Posterior vena cava (tissue), 2 donors: ENCODE measurements around the gene AKAP13. TPM values are rescaled to one million over a fixed set of nuclear protein-coding genes. Genes with fewer than 3 reads are reported as not detected.
"Not testable (repeated sequence)": the region's sequence is repeated elsewhere in the genome, so short reads cannot be mapped to it uniquely, and the experiment has no call there.

Source experiments
- DNase-seq: peaks from one replicate; pipeline ENCODE4 v3.0.0-alpha.2; 2020; ENCODE audit warnings: low spot score
- intact Hi-C, 2 donors: fragments of 100-400 bp; cut with DNase I; formaldehyde crosslinking; loops; one replicate each; pipeline versions ENCODE4 v1.14.1 to v1.14.2; 2022 to 2023
- total RNA-seq, 2 donors: library from RNA; stranded (reverse); fragmentation: NEBNext Ultra II Directional; extraction: Animal tissue kit (Norgen Biotek cat#: 25700); gene quantifications; one replicate each; pipeline ENCODE4 v1.2.1, GENCODE V29; 2021
- donor health status: DM: yes; HTN: yes; CAD: no.
- donor health status: DM: yes; HTN: yes; CAD: no.

AKAP13 gene
- total RNA-seq, 2 donors from 2014 or later, result 214 TPM

DNA sequence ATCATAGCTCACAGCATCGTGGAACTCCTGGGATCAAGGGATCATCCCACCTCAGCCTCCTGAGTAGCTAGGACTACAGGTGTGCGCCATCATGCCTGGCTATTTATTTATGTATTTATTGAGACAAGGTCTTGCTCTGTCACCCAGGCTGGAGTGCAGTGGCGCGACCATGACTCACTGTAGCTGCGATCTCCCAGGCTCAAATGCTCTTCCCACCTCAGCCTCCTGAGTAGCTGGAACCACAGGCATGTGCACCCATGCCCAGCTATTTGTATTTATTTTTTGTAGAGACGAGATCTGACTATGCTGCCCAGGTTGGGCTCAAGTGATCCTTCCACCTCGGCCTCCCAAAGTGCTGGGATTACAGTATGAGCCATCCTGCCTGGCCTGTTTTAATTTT, 107.4 kb downstream of the AKAP13 start:
- intact Hi-C loops, result not testable (repeated sequence)

DNA sequence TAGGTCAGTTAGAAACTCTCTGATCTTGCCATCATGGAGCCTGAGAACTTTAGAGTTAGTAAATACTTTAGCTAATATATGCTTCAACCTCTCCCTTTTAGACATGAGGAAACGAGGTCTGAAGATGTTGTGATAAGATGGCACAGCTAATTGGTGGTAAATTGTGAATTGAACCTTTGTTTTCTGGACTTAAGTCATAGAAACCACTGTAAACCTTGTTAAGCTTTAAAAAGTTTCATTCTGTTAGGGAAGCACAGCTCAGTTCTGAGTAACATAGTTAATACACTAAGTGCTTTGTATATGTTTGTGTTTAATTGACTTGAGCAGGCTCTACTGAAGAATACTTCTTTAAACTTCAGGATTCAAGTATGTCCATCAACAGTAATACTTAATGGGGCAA, 108.6 kb downstream of the AKAP13 start:
- intact Hi-C loops, result no loop called here
- no peak for DNase-seq

More for the DNA sequence above, 107.4 kb downstream of the AKAP13 start:
- not testable (repeated sequence) for DNase-seq

DNA sequence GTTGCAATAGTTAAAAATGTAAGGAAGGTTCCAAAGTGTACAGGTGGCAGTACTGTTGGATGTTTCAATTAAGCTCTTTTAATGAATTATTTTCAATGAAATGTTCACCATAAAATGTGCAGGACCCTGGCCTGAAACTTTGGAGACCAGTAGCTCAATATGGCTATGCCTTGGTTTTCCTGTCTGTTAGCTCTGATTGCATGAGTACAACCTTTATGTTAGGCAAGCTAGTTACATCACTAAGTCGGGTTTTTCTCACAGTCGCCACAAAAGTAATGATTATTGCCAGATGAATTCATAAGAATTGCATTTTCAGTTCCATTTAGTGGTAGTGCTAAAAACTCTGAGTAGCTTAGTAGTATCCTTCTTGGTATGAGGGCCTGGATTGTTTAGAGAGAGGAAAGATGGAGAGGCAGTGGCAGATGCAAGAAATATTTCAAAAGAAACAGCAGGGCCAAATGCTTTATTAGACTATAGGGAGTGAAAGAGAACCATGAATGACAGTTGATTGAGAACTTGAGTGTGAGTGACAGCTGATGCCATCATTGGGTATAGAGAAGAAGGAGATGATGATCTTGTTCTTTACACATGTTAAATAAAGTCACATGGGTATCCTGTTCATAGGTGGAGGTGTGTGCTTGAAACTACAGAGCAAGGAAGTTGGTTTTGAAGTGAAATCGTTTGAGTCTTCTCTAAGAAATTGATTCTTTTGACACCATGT, 109.5 kb downstream of the AKAP13 start:
- DNase-seq, result no peak
- intact Hi-C loops, result loop anchor here in 1 of 2 donors (10.0 kb wide), 2 partner anchors 95 to 155 kb away; no protein-coding TSS in a partner anchor

DNA sequence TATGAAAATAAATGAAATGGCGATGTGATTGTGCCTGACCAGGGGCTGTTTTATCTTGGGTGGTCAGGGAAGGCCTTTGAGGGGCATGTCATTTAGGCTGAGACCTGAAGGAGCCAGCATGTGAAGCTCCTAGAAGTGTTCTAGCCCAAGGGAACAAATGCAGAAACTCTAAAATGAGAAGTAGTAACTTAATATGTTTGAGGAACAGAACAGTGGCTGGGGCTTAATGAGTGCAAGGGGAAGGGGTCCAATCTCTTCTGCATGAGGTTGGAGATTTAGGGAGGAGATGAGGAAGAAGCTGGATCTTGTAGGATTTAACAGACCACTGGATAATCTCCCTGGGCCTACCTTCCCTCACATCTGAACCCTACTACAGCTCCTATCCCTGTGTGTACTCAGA, 110.5 kb downstream of the AKAP13 start:
- intact Hi-C loops, result loop anchor here in 1 of 2 donors (10.0 kb wide), 2 partner anchors 94 to 156 kb away; no protein-coding TSS in a partner anchor
- DNase-seq, result no peak

DNA sequence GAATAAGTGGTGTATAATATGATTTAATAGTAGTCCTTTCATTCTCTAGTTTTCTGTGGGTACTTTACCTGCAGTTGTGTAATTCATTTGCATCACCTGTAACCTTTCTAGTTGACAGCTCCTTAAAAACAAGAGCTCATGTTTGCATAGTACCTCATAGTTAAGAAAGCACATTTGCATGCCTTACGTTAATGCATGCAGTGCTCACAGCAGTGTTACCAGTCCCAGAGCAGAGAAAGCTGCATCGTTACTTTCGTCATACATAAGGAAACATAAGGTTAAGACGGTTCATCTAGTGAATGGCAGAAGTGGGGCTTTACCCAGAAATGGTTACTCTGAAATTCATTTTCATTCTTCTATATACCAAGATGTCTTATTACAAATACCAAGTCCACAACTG, 111.3 kb downstream of the AKAP13 start:
- DNase-seq, result no peak
- intact Hi-C loops, result loop anchor here in 1 of 2 donors (10.0 kb wide), 2 partner anchors 93 to 157 kb away; no protein-coding TSS in a partner anchor

DNA sequence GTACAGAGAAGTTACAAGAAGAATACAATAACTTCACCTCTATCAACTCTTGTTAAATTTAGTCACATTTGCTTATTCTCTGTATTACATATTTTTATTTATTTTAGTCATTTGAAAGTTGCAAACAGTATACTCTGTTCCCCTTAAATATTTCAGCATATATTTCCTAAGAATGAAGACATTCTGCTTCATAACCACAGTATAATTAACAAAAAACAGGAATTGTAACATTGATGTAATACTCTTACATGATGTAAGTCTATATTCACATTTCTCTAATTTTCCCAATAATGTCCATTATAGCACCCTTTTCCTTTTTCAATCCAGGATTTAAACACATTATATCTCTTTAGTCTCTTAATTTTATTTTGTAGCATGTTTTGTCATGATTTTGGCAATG, 112.0 kb downstream of the AKAP13 start:
- intact Hi-C loops, result loop anchor here in 1 of 2 donors (10.0 kb wide), 2 partner anchors 92 to 158 kb away; no protein-coding TSS in a partner anchor
- no peak for DNase-seq

DNA sequence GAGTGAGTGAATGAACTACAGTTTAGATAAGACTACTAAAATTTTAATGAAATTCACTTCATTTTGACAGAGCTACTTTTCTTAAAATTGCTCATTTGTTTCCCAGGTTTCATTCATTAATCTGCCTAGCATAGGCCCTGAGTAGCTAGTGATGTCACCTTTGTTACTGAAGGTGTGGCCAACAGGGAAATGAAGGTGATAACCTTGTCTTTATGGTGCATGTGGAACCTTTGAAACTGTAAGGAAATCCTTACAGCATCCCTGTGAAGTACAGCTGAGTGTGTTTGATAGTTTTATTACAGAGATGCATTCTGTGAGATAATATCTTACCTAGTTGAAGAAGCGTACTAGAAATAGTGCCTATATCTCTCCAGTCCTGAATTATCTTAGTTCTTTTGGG, 112.9 kb downstream of the AKAP13 start:
- intact Hi-C loops, result loop anchor here in 1 of 2 donors (10.0 kb wide), 2 partner anchors 92 to 158 kb away; no protein-coding TSS in a partner anchor
- no peak for DNase-seq

DNA sequence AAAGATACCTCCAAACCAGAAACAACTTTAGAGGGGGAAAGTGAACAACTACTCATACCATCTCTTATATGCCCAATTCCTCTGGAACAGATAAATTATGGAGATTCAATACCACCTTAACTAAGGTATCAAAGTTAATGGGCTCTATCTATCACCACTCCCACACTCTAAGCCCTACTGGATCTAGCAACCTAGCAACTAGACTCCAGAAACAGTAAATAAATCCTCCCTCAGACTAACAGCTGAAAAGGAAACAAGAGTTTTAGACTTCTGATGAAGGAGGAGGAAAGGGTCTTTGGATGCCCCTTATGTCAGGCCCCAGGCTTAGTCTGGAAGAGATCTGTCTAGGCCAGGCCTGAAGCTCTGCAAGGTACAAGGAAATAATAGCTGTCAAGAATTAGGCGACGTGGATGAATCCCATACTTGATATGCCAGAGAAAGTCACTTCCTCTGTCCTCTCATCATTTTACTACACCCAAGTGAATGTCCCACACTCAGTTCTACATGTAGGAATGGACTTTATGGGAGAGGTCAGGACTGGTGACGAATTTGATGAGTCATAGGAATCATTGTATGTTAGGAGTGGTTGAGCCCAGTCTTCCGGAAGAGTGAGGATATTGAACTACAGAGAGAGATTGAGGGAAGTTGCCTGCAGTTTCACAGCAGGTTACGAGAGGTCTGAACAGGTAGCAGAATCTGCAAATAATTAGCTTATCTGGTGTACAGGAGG, 113.8 kb downstream of the AKAP13 start:
- no peak for DNase-seq
- intact Hi-C loops, result loop anchor here in 1 of 2 donors (10.0 kb wide), 2 partner anchors 91 to 159 kb away; no protein-coding TSS in a partner anchor

DNA sequence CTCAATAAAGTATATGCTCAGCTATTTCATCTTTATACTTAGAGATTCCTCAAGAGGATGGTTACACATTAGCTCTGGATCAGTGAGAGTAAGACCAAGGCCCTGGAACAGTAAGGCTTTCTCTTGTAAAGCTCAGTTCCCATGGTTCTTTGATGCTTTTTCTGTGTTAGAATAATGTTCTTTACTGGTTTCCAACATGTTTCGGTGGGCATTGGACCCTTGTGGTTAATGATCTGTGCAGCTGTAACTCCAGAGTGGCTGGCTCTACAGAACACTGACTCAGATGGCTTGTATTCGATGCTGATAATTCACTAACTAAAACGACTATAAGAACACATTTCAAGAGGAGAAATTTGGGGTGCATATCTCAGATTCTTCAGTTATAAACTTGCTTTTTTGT, 114.7 kb downstream of the AKAP13 start:
- intact Hi-C loops, result loop anchor here in 1 of 2 donors (10.0 kb wide), 2 partner anchors 90 to 160 kb away; no protein-coding TSS in a partner anchor
- DNase-seq, result no peak

DNA sequence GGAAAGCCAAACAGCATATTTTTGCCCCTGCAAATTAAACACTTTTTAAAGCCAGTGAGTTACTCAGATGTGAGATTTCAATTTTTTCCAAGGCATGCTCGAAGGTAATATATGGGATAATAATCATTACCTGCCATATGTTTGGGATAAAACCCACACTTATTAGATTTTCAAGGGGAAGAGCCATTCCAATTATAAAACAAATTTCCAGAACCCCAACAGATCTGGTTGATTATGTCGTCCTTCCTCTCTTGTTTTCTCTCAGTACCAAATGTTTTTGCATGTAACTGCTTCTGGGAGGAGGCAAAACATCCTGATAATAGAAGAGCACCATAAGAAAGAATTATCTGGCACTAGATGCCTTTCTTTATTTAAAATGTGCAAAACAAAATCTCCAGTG, 115.1 kb downstream of the AKAP13 start:
- intact Hi-C loops, result loop anchor here in 1 of 2 donors (10.0 kb wide), 2 partner anchors 89 to 161 kb away; no protein-coding TSS in a partner anchor
- DNase-seq, result no peak

DNA sequence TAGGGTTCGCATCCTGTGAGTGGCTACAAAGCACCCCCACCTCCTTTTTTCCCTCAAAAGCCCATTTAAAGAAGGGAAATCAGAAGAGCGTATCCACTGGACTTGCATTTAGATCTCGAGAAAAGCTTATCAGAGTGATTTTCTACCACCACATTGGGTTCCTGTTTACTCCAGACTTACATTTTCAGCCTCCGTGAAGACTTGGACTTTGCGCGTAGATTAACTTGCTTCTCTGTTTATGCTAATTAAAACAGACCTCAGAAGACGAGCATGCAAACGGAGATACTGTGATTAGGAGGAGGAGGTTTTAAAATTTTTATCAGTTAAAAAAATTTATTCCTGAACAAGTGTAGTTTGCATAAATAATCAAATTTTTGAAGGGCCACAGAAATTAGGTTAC, 115.7 kb downstream of the AKAP13 start:
- intact Hi-C loops, result loop anchor here in 1 of 2 donors (10.0 kb wide), 2 partner anchors 89 to 161 kb away; no protein-coding TSS in a partner anchor
- no peak for DNase-seq

DNA sequence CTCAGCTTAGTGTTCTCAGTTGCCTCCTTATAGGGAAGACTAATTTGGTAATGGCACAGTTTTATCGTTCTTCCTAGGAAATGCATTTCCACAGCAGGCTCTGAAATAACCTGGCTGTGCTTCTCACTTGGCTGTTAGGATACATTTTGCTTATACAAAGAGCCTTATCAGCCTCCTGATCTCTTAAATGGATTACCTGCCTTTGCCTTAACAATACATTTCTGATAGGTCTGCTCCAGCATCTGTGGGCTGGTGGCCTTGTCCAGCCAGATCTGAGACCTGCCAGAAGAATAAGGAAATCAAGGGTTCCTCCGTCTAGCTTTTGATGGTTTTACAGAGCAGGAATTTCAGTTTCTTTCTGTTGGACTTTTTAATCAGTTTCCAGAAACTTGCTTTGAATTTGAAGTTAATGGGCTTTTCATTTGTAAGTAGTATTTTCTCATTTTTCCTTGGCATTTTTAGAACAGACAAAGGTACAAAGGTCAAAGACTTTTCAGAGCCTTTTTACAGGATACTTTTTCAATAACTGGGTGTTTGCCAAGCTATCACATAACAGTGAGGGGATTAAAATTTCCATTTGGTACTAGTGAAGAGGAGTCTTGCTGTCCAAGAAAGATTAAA, 116.3 kb downstream of the AKAP13 start:
- intact Hi-C loops, result loop anchor here in 1 of 2 donors (10.0 kb wide), 2 partner anchors 88 to 162 kb away; no protein-coding TSS in a partner anchor

DNA sequence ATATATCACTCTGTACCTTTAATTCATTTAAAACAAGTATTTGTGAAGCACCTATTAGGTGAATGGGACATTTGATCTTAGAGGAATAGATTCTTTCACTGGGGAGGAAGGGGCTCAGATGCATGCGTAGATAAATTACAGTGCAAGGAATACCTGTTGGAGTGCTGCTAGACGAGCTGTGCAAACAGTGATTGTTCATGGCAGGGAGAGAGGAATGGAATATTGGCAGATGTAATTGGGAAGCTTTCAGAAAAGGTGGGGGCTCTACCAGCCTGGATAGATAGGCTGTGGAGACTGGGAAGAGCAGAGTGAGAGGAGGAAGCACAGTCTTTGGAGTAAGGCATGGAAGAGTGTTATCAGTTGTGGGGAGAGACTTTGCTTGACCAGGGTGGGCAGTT, 116.8 kb downstream of the AKAP13 start:
- no peak for DNase-seq
- intact Hi-C loops, result loop anchor here in 1 of 2 donors (10.0 kb wide), 2 partner anchors 88 to 162 kb away; no protein-coding TSS in a partner anchor

More for the DNA sequence above, 116.3 kb downstream of the AKAP13 start:
- no peak for DNase-seq

DNA sequence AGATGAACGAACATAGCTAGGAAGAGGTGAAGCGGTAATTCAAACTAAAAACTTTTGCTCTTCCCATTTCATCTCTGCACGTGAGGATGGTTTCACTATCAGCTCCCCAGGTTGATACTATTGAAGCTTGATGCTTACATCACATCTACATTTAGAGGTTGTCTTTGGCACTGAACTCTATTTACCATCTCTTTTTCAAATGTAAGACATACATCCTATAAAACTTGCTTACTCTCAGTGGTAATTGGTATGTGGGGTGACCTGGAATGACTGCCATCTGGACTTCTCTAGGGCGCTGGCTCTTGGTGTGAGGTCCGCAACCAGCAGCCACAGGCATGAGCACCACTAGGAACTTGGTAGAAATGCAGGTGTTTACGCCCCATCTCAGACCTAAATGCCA, 118.1 kb downstream of the AKAP13 start:
- intact Hi-C loops, result loop anchor here in 1 of 2 donors (10.0 kb wide), 2 partner anchors 86 to 164 kb away; no protein-coding TSS in a partner anchor
- no peak for DNase-seq

DNA sequence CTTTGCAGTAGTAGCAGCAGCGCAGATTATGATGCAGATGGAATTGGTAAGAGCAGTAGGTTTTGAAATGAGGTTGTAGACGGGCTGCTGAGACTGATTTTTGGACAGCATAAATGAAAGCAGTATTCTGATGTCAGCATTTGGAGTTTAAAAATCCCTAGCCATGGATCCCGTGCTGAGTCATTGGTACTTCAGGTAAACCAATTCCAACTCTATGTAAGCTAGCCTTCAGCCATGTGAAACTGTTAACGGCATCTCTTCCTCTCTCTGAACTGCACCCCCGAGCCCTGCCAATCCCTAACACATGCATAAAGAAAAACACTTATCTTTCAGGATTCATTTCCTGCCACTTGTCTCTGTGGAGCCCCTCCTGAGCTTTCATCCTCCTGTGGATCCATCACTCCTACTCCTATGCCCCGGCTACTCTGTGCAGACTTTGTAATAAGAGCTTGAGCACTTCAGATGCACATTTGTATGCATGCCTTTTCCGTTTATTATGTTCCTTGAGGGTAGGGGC, 119.0 kb downstream of the AKAP13 start:
- intact Hi-C loops, result loop anchor here in 1 of 2 donors (10.0 kb wide), 2 partner anchors 85 to 165 kb away; no protein-coding TSS in a partner anchor
- no peak for DNase-seq

DNA sequence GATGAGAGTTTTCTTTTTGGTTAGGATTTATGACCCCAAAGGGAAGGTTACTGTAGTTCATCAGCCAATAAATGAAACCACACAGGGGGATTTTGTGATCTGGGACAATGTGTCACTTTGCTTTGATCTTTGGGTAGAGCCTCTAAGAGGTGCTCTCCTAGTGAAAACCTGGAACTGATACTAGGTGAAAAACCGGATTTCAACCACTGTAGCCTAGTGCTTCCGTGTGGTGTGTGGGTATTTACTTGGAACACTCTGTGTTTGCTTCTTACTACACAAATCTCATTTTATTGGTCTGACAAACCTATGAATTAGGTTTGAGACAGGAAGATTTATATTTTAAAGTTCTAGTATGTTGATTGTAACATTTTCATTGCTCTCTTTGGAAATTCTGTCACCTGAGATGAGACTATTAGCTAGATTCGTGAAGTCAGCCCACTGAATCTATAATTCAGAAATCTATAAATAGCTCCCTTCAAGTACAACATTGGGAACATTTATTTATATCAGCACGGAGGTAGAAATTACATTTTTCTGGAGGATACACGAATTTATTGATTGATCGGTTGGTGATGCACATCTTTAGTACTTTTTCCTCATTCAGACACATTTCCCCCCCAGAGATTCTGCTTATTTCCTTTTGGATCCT, 119.8 kb downstream of the AKAP13 start:
- intact Hi-C loops, result no loop called here
- no peak for DNase-seq

DNA sequence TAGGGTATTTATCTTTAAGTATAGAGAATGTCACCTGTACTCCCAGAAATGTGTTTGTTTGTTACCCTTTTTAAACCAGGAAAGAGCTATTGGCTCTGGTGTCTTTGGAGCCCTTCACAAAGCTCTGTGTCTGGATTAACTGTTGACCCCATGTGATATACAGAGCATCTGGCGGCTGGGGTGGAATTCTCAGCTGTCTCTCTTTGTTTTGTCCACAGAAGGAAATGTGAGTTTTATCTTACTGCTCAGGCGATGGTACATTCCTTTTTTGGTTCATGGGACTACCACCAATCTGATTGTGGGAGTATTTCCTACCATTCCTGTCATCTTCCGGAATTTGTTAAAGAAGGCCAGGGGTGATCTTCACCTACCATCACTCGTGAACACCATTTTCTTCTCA, 120.3 kb downstream of the AKAP13 start:
- DNase-seq, result no peak

DNA sequence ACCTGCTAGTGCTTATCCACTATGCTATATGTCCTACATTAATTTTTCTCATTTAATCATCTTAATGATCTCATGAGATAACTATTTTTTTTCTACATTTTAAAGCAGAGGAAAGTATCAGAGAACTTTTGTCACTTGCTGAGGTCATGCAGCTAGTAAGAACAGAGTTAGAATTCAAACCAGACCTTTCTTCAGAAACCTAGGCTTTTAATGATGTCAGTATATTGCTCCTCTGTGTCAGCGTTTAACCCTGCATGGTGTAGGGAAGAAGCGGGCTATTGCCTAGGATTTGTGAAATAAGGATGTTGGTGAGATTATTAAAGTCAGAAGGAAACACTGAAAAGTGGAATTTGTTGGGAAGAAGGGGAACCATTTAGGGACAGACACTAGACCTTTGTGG, 121.2 kb downstream of the AKAP13 start:
- intact Hi-C loops, result no loop called here
- no peak for DNase-seq

More for the DNA sequence above, 120.3 kb downstream of the AKAP13 start:
- intact Hi-C loops, result no loop called here
